CD4-positive, alpha-beta T cell treated with Interleukin-6 at 100 ng/mL for 8 hours (primary cell): ENCODE data around the gene TMEM45A.
"Not testable (repeated sequence)": the region's sequence is repeated elsewhere in the genome, so short reads cannot be mapped to it uniquely, and the experiment has no call there.

Experiments used
- DNase-seq: peaks from one replicate; pipeline ENCODE4 v3.0.0-alpha.2; 2020; ENCODE audit warnings: mixed read lengths, low spot score

TMEM45A gene, protein sequence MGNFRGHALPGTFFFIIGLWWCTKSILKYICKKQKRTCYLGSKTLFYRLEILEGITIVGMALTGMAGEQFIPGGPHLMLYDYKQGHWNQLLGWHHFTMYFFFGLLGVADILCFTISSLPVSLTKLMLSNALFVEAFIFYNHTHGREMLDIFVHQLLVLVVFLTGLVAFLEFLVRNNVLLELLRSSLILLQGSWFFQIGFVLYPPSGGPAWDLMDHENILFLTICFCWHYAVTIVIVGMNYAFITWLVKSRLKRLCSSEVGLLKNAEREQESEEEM

DNA sequence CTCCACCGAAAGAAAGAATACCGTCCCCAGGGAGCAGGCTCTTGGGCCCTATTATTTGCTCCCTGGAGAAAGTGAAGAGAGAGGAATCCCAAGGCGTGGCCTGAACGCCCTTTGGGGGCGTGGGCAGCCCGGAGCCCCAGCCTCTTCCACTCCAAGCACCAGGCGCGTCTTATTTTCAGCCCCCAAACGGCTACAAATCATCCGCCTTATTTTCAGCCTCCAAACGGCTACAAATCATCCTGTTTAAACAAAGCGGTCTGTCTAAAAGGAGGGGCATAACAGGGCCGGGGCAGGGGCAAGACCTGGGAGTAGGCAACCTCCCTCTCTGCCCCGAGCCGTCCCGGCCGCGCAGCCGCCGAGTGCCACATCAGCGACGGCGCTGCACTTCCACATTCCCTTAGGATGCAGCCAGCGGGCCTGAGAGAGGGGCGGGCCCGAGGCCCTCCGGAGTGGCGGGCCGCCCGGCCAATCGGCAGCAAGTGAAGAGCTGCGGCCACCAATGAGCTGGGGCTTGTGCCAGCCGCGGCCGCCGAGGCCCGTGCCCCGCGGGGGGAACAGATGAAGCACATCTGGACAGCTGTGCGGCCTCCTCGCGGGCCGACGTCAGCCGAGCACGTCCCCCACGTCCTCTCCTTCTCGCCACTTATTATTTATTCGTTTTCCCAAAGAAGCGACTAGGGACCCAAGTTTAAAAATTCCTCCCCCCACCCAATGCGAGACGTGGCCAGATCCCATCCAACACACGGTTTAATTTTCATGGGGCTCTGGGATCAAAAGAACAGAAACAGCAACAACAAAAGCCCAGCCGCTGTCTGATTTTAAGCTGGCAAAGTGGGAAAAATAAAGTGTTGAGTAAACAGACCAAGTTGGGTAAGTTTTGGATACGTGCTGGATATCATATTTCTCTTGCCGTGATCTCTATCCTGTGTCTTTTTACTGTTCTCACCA is at the start of gene TMEM45A:
TSS of gene TMEM45A (plus strand) at position 561 of the 948 bp plus-strand sequence. CDS start 62,593 bp downstream, outside the sequence.
- DNase-seq = peak; percentile 42

DNA sequence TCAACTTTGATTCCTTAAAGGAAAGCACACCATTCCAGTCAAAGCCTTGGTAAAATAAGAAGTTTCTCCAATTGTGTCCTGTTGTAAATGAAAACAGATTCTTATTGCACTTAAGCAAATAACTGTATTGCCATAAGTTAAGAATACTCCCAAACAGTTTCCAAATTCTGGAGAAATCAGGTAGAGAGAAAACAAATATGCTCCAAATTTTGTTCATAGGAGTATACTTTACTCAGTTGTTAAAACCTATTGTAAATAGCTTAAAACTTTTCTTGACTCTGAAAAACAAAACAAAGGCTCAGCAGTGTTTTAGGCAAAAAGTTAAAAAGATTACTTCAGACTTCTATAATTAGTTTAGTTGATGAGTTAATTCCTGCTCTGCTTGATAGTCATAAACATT is 48.7 kb upstream of the TMEM45A start:
- no peak for DNase-seq

DNA sequence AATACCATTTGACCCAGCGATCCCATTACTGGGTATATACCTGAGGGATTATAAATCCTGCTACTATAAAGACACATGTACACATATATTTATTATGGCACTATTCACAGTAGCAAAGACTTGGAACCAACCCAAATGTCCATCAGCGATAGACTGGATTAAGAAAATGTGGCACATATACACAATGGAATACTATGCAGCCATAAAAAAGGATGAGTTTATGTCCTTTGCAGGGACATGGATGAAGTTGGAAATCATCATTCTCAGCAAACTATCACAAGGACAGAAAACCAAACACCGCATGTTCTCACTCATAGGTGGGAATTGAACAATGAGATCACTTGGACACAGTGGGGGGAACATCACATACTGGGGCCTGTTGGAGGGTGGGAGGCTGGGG is 45.4 kb upstream of the TMEM45A start:
- DNase-seq = not testable (repeated sequence)

DNA sequence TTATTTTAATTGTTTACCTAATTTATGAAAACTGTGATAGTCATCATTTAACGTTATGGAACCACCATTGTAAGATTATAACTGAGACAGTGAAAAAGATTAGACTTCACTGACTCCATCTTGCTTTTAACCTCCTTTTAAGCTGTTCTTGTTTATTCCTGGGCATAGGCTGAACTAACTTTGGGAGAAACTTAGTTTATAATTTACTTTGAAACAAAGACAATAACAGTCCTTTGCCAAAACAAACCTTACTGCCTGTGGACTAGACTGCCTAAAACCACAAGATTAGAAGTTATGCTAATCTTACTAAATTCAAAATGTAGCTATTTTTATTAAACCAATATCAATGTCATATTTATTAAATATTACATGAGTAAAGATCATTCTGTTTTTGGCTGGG is 44.3 kb upstream of the TMEM45A start:
- DNase-seq = no peak

DNA sequence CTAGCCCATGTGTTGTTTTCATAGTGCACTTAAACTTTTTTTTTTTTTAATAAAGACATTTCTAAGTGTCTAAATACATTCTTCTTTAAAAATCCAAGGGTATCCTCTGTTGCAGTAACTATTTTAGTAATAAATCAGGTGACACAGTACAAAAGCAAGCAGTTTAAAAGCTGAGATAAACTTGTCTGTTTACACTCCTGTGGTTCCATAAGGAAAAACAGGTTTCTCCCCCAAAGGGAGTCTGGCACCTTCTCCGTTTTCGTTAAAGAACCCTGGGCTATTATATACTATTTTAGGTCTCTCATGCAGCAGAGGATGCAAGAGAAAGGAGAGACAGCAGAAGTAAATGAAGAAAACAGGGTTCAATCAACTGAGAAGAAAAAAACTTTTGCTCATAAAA is 43.2 kb upstream of the TMEM45A start:
- no peak for DNase-seq

DNA sequence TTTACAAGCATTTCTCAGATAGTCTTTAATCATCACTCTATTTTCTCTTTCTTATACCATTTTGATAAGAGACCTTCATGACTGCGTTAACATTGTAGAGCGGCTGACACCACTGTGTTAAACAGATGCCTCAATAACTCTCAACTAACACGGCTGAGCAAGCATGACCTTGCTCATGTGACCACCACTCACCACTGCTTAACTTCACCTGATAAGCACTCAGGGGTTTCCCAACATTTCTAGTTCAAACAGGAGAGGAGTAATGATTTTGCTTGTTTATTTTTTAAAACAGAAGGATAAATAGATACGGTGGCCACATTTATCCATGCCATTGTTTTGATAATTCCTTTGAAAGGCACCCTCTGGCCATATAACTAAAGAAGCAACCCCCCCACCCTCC is 37.7 kb upstream of the TMEM45A start:
- no peak for DNase-seq

DNA sequence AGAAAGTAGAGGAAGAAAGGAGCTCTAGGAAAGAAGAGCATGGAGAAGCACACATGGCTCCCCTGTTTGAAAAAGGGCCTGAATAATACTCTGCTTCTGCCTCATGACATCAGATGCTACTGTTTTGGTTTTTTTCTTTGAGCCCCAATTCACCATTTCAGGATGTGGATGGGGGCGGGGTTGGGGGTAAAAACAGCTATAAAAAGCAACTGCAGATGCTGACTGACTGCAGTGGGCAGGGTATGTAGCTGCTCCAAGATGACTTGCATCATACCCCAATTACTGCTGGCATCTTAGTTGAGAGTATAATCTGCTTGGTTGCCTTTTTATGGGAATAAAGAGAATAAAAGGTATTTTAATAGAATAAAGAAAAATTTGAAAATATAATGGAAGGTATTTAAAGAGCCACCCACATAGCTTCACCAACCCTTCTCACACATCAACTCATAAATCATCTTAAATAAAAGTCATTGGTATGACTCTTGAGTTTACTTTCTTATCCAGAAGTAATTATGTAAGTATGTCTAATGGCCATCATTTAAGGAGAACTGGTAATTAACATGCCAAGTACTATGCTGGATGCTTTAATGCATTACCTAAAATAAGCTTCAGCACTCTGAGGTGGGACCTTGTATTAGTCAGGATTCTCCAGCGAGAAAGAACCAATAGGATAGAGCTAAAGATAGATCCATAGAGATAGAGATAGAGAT is 36.4 kb upstream of the TMEM45A start:
- no peak for DNase-seq

DNA sequence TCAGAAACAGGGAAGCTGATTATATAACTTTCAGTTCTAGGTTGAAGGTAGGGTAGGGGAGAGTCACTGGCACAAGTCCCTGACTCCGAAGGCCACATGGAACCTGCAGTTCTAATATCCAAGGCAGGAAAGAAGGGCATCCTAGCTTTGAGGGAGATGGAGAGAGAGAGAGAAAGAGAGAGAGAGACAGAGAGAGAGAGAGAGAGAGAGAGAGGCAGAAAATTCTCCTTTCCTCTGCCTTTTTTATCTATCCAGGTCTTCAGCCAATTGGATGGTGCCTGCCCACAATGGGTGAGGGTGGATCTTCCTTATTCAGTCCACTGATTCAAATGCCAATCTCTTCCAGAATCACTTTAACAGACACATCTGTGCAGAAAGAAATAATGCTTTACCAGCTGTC is 35.7 kb upstream of the TMEM45A start:
- no peak for DNase-seq

DNA sequence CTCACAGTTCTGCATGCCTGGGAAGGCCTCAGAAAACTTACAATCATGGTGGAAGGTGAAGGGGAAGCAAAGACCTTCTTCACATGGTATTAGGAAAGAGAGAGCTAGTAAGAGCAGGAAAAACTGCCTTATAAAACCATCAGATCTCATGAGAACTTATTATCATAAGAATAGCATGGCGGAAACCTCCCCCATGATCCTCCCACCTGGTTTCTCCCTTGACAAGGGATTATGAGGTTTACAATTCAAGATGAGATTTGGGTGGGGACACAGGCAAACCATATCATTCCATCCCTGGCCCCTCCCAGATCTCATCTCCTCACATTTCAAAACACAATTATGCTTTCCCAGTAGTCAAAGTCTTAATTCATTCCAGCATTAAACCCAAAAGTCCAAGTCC is 34.6 kb upstream of the TMEM45A start:
- DNase-seq = no peak

DNA sequence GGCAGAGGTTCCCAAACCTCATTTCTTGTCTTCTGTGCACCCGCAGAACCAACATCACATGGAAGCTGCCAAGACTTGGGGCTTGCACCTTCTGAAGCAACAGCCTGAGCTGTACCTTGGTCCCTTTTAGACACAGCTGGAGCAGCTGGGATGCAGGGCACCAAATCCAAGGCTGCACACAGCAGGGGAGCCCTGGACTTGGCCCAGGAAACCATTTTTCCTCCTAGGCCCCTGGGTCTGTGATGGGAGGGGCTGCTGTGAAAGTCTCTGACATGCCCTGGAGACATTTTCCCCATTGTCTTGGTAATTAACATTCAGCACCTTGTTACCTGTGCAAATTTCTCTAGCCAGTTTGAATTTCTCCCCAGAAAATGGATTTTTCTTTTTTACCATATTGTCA is 33.6 kb upstream of the TMEM45A start:
- no peak for DNase-seq

DNA sequence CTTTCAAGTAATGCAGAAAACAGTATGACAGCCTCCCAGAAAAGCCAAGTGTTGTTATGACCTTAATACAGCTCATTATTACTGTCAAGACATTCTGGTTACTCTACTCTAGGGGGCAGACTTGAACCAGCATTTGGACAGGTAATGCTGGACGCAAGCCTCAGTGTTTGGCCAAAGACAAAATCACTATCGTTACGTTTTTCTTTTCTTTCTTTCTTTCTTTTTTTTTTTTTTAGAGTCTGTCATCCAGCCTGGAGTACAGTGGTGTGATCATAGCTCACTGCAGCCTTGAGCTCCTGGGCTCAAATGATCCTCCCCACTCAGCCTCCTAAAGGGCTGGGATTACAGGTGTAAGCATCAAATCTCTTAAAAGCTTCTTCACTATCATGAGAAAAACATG is 29.4 kb upstream of the TMEM45A start:
- DNase-seq = no peak

DNA sequence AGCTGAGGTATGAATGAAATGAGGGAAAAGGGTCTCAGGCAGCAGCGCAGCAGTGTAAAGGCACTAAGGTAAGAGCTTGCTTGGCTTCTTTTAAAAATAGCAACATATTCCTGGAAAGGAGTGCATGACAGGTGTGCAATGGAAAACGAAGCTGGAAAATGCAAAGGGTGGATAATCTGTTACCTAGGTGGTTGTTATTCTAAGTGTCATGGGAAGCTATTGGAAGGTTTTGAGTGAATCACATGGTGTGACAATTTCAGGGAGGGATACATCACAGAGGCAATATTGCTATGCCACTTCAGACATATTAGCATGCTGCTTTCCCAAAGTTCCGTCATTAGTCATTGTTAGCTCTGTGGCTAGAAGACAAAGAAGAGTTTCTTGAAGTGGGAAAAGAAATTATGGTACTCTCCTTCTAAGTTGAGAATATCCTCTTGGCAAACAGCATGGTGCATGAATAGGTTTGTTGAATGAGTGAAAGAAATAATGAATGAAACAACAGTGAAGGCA is 28.7 kb upstream of the TMEM45A start:
- DNase-seq = no peak

DNA sequence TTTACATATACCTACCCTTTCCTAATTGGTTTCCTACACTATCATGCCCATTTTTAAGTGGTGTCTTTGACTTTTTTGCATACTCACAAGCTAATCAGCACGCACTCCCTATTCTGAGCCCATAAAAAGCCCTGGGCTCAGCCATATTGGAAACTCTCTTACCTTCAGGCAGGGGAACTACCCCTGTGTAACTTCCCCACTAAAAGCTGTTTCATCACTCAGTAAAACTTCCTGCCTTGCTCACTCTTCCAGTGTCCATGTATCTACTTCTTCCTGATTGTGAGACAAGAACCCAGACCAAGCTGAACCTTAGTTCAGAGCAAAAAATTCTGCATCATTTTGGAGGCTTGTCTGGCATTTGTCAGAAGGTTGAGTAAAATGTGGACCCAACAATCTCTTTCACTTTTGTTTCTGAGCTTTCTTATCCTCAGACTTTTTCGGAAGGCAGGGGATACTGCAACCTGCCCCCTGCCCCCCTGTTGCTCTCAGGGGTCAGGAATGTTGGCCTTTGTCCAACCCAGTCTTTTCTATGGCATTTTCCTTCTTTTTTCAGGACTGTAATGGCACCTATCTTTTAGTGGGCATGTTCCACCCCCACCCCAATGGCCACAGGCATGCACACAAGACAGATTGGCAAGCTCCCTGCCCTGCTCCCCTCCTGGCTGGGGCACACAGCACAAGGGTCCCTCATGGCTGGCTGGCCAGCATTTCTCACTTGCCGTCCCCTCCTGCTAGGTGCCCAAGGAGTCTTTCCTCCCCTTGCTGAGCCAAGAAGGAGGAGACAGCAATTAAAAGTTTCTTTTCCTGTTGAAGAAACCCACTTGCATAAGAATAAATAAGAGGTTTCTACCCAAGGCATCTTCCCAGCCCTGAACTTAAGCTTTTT is 26.3 kb upstream of the TMEM45A start:
- DNase-seq = no peak

DNA sequence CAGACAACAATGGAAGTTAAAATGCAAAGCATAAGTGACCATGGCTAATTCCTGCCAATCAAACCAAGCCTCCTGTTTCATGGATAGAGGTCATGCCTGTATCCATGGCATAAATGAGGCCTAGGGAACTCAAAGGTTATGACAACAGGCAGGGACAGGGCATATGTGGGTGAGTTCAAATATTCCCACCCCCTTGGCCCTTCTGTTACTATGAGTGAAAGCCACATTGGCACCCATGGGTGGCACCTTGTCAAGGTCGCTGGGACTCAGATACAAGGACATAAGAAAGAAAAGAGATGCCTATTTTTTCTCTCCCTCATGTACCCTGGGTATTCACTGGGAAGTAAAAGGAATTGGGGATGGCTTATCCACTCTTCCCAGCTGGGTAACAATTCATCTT is 25.3 kb upstream of the TMEM45A start:
- no peak for DNase-seq

DNA sequence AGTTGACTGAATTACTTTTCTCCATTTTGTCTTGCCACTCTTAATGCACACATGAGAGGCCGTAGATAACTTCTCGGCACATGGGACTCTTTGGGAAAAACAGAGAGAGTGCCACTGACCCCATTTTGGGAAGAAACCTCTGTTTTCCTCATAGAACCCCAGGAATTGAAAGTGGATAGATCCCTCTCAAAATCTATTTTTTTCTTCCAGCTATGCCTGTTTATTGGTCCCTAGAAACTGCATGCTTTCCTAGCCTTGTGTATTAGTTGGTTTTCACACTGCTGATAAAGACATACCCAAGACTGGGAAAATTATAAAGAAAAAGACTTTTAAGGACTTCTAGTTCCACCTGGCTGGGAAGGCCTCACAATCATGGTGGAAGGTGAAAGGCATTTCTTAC is 23.7 kb upstream of the TMEM45A start:
- no peak for DNase-seq

DNA sequence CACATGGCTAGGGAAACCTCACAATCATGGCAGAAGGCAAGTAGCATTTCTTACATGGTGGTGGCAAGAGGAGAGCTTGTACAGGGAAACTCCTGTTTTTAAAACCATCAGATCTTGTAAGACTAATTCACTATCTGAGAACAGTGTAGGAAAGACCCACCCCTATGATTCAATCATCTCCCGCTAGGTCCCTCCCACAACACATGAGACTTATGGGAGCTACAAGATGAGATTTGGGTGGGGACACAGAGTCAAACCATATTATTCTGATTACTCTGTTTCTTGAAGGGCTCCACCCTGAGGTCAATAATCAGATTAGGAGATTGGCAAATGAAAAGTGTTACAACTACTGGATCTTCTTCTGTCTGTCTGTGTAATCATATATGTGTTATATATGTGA is 21.5 kb upstream of the TMEM45A start:
- no peak for DNase-seq

DNA sequence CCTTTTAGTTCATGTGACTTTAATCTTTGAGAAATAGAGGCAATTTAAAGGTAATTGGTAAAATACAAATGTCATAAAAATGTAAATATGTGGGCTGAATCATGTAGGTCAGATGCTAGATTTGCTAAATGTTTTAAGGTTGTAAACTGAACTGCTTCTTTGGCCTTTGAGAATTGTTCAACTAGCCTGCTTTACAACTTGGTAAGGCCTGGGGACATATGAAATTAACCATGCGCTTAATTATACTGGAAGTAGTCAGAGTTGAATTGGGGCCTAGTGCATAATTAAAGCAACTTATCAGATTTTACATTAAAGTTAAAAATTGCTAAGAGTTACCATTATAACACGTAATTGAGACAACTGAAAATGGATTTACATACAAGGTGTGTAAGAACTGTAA is 21.0 kb upstream of the TMEM45A start:
- no peak for DNase-seq

DNA sequence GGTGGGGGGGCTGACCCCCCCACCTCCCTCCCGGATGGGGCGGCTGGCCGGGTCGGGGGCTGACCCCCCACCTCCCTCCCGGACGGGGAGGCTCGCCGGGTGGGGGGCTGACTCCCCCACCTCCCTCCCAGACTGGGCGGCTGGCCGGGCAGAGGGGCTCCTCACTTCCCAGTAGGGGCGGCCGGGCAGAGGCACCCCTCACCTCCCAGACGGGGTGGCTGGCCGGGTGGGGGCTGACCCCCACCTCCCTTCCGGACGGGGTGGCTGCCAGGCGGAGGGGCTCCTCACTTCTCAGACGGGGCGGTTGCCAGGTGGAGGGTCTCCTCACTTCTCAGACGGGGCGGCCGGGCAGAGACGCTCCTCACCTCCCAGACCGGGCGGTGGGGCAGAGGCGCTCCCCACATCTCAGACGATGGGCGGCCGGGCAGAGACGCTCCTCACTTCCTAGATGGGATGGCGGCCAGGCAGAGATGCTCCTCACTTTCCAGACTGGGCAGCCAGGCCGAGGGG is 14.5 kb upstream of the TMEM45A start:
- not testable (repeated sequence) for DNase-seq

DNA sequence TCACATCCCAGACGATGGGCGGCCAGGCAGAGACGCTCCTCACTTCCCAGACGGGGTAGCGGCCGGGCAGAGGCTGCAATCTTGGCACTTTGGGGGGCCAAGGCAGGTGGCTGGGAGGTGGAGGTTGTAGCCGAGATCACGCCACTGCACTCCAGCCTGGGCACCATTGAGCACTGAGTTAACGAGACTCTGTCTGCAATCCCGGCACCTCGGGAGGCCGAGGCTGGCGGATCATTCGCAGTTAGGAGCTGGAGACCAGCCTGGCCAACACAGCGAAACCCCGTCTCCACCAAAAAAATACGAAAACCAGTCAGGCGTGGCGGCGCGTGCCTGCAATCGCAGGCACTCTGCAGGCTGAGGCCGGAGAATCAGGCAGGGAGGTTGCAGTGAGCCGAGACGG is 13.9 kb upstream of the TMEM45A start:
- DNase-seq = not testable (repeated sequence)

DNA sequence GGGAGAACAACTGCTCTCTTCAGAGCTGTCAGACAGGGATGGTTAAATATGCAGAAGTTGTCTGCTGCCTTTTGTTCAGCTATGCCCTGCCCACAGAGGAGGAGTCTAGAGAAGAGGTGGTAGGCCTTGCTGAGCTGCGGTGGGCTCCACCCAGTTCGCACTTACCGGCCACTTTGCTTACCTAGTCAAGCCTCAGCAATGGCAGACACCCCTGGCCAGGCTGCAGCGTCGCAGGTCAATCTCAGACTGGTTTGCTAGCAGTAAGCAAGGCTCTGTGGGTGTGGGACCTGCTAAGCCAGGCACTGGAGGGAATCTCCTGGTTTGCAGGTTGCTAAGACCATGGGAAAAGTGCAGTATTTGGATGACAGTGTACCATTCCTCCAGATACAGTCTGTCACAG is 12.3 kb upstream of the TMEM45A start:
- no peak for DNase-seq

DNA sequence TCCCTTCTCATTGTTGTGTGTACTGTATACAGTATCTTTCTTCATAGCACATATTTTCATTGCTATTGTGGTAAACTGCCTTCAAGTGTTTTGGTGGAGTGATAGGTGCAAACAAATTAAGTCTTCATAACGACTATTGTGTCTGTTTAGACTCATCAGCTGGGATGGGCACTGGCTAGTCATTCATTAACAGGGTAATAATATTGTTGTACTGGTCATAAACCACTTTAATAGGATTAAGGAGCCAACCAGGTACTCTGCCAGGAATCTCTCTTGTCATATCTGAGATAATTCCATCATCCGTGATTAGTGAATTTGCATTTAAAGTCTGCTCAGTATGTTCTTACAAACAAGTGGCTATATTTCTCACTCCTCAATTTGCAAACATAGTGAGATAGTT is 10.2 kb upstream of the TMEM45A start:
- DNase-seq = no peak
